CD4-positive, alpha-beta T cell treated with Interferon gamma for 1 hour (primary cell): ENCODE data around the gene RNF217.
"Not testable (repeated sequence)": the region's sequence is repeated elsewhere in the genome, so short reads cannot be mapped to it uniquely, and the experiment has no call there.

Experiments
- DNase-seq: peaks from one replicate; pipeline ENCODE4 v3.0.0-alpha.2; 2020

Gene RNF217, protein sequence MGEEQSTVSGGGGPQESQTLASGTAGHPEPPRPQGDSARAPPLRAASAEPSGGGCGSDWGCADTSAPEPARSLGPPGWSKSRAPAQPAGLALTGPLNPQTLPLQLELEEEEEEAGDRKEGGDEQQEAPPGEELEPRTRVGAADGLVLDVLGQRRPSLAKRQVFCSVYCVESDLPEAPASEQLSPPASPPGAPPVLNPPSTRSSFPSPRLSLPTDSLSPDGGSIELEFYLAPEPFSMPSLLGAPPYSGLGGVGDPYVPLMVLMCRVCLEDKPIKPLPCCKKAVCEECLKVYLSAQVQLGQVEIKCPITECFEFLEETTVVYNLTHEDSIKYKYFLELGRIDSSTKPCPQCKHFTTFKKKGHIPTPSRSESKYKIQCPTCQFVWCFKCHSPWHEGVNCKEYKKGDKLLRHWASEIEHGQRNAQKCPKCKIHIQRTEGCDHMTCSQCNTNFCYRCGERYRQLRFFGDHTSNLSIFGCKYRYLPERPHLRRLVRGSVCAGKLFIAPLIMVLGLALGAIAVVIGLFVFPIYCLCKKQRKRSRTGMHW

DNA sequence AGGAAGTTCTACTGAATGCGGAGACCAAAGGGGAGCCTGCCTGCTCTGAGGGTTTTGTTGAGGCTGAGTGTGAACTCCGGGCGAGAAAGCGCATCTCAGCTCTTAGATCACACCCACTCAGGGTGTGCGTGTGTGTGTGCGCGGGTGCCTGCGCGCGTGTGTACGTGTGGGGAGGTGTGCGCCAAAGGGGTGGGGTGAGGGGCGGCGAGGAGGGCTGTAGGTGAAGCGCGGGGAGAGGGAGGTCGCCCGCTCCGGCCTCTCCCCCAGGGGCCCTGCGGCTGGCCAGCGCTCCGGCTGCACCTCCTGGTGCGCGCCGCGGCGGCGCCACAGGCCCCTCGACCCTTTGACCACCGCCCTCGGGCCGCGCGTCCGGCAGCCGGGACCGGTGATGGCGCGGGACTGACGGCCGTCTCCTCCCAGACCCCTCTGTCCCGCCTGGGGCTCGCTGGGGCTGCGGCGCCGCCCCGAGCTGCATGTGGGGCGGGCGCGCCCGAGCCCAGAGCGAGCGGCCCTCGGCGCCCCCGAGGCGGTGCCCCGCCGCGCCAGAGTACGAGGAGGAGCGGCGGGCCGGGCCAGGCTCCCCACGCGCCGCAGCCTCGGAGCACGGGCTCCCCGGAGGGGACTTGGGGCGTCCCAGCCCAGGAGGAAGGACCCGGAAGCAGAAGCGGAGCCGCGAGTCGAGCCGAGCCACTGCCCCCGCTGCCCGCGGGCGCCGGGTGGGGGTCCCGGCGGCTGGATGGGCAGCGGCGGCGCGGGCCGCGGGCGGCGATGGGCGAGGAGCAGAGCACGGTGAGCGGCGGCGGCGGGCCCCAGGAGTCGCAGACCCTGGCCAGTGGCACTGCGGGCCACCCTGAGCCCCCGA lies at the start of gene RNF217:
Gene RNF217, plus strand, starts transcription at position 661 of the 862 bp plus-strand sequence. Its CDS starts 108 bp downstream, at position 769.
- DNase-seq, result peak; percentile 7

DNA sequence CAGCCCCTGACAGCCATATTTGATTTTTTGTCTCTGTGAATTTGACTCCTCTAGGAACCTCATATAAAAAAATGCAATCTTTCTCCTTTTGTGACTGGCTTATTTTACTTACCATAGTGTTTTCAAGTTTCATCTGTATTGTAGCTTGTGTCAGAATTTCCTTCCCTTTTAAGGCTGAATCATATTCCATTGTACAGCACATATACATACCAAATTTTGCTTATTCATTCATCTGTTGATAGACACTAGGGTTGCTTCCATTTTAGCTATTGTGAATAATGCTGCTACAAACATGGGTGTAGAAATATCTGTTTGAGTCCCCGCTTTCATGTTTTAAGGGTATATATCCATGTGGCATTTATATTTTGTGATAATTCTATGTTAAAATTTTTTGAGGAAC lies 49.2 kb upstream of the RNF217 start:
- DNase-seq, result no peak

DNA sequence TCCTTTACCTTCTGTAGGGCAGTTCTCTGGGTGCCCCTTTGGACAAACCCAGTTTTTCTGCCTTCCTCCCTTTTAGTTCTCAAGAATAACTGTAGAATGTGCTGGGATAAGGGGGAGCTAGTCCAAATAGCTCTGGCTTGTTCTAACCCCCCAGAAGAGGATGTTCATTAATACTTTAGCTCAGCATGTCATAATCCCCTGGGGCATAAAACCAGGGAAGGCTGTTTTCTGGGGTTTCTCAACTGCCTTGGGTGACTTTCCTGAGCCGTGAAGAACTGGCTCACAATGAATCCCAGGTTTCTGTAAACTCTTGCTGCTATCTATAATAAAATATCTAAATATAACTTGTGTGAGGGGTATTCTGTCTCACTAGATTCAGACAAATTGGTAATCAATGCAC lies 44.5 kb upstream of the RNF217 start:
- DNase-seq, result no peak

DNA sequence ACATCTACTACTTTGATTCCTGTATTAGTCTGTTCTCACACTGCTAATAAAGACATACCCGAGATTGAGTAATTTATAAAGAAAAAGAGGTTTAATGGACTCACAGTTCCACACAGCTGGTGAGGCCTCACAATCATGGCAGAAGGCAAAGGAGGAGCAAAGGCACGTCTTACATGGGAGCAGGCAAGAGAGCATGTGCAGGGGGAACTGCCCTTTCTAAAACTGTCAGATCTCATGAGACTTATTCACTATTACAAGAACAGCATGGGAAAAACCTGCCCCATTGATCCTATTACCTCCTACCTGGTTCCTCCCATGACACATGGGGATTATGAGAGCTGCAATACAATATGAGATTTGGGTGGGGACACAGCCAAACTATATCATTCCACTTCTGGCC lies 42.5 kb upstream of the RNF217 start:
- DNase-seq, result not testable (repeated sequence)

DNA sequence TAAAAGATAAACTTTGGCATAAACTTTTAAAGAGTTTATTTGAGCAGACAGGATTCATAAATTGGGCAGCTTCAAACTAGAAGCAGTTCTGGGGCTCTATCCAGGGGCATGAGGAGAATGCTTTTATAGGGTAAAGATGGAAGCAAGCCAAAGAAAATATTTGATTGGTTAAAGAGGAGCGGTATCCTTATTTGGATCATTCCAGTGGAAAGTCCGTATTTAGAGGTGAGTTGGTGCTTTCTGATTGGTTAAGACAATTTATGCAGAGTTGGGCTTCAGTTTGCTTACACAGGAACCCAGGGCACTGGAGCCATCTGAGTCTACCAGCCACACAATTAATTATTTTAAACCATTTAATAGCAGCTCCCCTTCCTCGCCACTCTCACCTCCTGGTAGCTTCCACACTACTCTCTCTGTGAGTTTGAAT lies 37.9 kb upstream of the RNF217 start:
- DNase-seq, result no peak

DNA sequence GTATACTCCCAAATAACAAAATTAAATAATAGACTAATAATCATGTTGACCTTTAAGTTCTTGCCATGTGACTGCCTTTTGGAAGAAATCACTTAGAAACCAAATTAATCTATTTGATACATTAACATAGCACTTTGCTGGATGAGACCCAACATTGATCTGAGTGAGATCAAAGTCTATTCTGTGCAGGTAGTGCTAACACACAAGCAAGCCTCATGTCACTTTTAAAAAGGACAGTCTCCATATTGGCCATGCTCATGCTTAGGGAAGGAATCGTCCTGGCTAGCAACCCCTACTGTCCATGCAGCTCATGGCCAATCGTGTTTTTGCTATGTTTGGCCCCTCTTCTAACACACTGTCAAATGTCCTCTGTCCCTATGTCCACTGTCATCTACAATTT lies 35.8 kb upstream of the RNF217 start:
- no peak for DNase-seq

DNA sequence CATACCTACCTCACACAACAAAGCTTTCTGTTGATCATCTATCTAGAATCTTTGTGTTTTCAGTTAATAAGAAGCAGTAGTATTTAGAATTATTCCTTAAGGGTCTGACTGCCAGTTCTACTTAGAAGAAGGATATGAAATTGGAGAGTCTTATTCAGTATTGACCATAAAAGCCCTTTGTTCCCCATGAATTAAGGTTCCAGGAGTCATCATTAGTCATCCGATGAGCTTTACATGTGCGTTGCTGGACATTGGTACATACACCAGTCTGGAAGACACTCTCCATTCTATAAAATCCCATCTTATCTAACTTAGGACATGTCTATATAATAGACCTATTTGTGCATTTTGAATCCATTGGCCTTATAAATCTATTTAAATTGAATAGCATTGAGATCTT lies 34.4 kb upstream of the RNF217 start:
- DNase-seq, result no peak

DNA sequence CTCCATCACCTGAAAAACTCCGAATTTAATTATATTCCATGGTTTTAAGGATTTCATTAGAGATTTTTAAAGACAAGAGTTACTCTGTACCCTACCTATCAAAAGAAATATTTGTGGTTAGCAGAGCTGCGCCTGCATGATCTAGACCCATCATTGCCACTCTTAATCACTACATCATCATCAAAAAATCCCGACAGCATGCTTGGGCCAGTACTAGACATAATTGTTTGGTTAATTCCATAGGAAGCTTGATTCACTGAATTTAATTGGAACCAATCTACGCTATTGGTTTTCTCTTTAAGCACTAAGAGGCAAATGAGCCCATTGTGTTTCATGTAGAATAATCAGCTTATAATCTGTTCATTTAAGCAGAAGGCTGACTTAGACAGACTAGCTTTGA lies 33.4 kb upstream of the RNF217 start:
- no peak for DNase-seq

DNA sequence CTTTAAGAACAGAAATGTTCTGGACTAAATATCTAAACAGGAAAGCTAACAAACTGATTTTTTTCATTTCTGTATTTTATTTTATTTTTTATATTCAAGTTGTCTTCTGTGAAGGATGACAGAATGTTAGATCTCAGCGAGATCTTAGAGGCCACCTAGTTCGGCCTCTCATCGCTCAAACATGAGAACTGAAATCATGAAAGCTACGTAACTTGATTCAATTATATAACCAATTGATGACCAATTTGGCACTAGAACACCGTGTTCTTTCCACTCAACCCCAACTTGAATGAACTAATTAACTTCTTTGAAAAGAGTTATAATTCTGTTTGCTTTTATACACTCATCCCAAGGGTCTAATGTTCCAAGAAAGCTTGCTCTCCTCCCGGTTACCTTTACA lies 24.6 kb upstream of the RNF217 start:
- DNase-seq, result no peak

DNA sequence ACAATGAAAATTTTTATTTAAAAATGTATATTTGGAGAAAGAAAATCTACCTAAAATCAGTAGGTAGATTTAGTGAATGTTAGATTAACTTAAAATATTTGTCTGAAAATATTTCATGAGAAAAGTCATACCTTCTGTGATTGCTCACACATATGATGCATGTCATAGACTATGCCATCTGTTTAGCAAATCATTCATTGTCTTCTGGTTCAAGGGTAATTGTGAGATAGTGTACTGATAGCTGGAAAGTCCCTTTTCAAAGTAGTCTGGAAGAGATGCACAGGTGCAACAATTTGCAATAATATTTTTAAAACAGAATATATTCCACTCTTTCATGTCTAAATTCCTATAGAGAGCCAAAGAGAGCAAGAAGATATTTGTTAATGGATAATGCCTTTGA lies 21.0 kb upstream of the RNF217 start:
- DNase-seq, result no peak

DNA sequence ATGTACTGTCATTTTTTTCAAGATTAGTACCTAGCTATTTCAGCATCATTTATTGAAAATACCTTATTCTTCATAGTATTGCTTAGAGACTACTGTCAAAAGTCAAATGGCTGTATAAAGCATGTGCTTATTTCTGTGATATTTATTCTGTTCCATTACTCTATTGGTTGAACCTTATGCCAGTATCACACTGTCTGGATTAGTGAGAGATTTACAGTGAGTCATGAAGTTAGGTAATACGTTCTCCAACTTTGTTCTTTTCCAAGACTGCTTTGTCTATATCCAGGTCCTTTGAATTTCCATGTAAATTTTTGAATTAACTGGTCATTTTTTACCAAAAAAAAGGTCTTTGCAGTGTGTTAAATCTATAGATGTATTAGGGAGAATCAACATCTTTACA lies 18.6 kb upstream of the RNF217 start:
- DNase-seq, result no peak

DNA sequence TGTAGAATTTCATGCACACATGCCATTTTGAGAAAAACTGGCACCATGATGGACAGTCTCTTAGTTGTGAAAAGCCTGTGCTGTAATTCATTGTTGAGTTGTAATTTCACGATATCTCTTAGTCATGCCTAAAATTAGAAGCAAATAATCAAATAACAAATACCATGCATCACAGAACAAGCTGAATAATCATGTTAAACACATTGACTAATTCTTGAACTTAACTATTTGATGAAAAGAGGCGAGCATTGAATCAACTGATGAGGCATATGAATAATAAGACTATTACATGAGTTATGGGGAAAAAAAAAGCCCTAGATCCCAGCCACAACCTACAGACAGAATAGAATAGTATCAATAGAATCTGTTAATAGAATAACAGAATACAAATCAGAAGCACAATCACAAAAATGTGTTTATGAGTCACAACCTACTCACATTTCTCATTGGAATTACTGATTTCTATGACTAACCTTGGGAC lies 14.2 kb upstream of the RNF217 start:
- DNase-seq, result no peak

DNA sequence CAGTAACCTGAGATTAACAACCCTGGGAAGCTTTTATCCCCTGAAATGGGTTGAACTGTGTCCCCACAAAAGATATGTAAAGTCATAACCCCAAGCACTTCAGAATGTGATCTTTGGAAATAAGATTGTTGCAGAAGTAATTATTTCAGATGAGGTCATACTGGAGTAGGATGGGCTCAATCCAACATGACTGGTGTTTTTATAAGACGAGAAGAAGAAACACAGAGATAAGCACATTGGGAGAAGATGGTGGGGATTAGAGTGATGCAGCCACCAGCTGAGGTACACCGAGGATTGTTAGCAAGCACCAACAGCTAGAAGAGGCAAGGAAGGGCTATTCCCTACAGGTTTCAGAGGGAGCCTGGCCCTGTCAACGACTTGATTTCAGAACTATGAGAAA lies 12.5 kb upstream of the RNF217 start:
- DNase-seq, result no peak

DNA sequence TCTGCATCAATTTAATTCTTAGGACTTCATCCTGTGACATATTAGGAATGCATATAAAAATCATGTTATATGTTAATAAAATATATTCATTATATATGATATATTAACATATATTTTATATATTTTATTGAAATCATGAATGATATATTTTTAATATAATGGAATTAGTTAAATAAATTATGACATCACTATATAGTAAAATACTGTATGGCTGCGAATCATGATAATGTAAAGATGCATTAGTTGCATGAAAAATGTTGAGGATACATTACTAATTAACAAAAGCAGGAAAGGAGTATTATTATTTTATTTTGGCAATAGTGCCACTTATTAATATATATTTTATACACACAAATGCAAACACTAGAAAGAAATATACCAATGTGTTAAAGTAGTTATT lies 8.4 kb upstream of the RNF217 start:
- no peak for DNase-seq

DNA sequence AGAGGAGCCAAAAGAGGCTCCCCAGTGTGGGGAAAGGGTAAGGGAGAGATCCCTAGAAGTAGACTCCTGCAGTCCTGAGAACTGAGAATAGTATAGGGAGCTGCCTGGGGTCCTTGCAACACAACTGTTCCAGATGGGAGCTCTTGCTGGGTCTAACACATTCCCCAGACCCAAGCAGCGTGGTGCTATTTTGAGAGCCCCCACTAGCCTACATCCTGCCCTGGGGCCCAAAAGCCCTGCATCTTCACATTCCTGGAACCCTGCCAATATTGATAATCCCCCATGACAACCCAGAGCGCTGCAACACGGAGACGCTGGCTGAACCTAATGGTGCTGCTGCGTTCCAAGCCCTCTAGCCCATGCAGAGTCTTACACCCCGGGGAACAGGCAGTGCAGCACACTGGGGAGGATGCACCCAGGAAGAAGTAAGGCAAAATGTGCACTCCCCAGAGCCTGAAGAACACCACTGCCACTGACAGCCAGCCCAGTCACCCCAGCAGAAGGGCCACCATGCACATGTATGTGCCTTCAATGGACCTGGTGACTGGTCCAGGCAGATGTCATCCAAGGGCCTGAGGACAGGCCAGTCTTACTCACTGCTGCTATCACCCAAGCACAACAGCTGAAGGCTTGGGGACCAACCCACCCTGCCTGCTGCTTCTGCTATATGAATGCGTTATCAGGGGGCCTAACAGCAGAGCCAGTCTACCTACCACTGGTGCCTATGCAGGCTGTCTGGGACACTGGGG lies 7.0 kb upstream of the RNF217 start:
- DNase-seq, result no peak

DNA sequence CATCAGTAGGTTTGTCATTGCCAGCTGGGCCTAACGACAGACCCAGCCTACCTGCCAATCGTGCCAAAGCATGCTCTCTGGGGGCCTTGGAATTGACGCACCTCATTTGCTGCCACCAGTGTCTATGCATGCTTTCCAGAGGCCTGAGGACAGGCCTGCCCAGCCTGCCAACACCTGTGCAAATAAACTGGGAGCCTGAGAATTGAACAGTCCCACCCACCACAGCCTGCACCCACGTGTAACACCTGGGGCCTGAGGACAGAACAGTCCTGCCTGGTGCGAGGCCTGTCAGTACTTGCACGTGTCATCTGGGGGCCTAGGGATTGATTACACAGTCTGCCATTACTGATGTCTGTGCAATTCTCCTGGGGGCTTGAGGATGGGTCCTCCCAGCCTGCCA lies 6.2 kb upstream of the RNF217 start:
- DNase-seq, result no peak

DNA sequence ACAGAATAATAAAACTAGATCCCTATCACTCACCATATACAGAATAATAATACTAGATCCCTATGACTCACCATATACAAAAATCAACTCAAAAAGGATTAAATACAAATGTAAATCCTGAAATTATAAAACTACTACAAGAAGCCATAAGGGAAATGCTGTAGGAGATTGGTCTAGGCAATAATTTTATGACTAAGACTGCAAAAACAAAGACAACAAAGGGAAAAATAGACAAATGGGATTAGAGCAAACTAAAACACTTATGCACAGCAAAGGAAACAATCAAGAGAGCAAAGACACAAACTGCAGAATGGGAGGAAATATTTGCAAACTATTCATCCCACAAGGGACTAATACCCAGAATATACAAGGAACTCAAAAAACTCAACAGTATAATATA lies 4.1 kb upstream of the RNF217 start:
- DNase-seq, result no peak

DNA sequence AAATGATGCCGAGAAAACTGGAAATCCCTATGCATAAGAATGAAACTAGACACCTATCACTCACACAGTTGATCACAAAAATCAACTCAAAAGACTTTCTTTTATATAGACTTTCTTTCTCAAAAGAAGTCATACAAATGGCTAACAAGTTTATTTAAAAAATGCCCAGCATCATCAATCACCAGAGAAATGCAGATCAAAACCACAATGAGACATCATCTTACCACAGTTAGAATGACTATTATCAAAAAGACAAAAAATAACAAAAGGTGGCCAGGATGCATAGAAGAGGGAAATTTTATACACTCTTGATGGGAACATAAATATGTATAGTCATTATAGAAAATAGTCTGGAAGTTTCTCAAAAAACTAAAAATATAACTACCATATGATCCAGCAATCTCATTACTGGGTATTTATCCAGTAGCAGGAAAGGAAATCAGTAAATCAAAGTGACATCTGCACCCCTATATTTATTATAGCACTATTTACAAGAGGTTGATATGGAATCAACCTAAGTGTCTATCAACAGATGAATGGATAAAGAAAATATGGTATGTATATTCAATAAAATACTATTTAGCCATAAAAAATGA lies 3.4 kb upstream of the RNF217 start:
- DNase-seq, result no peak

DNA sequence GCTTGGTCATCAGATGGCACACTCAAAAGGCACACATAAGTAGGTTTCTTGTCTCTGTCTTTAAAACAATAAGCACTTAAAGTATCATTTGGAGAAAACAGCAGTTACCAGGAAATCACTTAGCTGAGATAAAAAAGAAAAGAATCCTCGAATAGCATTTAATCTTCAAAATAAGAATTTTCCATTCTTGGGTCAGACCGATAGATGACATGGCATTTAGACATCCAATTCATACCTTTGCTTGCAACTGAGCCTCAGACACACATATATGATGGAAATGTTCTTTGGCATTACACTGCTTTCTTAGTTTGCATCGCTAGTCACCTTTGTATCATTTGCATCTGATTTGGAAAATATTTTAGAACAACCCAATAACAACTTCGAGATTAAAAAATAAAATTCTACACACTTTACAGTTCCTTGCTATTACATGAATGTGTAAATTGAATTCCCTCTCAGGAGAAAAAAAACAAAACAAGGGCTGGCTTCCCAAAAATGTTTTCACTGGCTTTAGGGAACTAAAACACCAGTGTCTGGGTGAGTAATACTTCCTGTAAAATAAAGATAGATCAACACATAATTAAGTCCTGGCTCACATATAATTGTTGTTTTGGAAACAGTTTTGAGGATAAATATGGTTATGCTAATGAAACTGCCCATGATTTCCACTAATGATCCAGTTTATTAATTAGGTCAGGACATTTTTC lies 1.3 kb upstream of the RNF217 start:
- DNase-seq, result no peak

DNA sequence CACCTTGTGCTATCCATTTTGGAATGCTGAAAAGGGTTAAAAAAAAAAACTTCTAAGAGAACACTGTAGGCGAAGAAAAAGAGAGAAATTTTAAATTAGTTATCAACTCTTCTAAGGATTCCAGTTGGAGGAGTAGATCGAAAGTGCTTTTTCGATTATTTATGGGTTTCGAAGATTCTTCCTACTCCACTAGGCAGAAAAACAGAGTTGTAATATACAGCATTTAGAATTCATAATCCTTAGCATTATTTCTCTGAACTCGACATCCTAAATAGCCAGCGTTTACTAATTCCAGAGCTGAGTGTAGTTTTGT lies 817 bp upstream of the RNF217 start:
- DNase-seq, result no peak

DNA sequence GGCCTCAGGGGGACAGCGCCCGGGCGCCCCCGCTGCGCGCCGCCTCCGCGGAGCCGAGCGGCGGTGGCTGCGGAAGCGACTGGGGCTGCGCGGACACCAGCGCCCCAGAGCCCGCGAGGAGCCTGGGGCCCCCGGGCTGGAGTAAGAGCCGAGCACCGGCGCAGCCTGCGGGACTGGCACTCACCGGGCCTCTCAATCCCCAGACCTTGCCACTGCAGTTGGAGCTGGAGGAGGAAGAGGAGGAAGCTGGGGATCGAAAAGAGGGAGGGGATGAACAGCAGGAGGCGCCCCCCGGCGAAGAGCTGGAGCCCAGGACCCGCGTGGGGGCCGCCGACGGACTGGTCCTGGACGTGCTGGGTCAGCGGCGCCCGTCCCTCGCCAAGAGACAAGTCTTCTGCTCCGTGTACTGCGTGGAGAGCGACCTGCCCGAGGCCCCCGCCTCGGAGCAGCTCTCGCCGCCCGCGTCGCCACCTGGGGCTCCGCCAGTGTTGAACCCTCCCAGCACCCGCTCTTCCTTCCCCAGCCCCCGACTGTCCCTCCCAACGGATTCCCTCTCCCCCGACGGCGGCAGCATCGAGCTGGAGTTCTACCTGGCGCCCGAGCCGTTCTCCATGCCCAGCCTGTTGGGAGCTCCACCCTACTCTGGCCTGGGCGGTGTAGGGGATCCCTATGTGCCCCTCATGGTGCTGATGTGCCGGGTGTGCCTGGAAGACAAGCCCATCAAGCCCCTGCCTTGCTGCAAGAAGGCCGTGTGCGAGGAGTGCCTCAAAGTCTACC lies 590 bp downstream of the RNF217 start:
- no peak for DNase-seq
